Fibroblast of skin of left quadriceps (primary cell): ENCODE results near the gene CAMK2G.
"Not testable (repeated sequence)": the region's sequence is repeated elsewhere in the genome, so short reads cannot be mapped to it uniquely, and the experiment has no call there.

ENCODE experiments used
- DNase-seq, 2 experiments: peaks; one replicate each; pipeline ENCODE4 v3.0.0-alpha.2; 2013; ENCODE audit warnings: low read depth in 2 of 2

CAMK2G gene

GRCh38 chr10:73812657-73813056, 61.7 kb downstream of the CAMK2G start:
- no peak for DNase-seq

GRCh38 chr10:73810735-73811465, 63.5 kb downstream of the CAMK2G start:
- DNase-seq, result no peak

GRCh38 chr10:73810358-73810734, 64.0 kb downstream of the CAMK2G start:
- DNase-seq, result no peak

GRCh38 chr10:73809061-73809818, 65.1 kb downstream of the CAMK2G start:
- DNase-seq, result no peak

- DNase-seq, result no peak
Measured at GRCh38 chr10:73808021-73808815, 66.1 kb downstream of the CAMK2G start.

GRCh38 chr10:73807471-73807870, 66.9 kb downstream of the CAMK2G start:
- no peak for DNase-seq

GRCh38 chr10:73806176-73806950, 68.0 kb downstream of the CAMK2G start:
- DNase-seq, result no peak

GRCh38 chr10:73803680-73804286, 70.6 kb downstream of the CAMK2G start:
- no peak for DNase-seq

GRCh38 chr10:73802276-73802991, 71.9 kb downstream of the CAMK2G start:
- DNase-seq, result no peak

- no peak for DNase-seq
Measured at GRCh38 chr10:73801253-73801590, 73.1 kb downstream of the CAMK2G start.

- no peak for DNase-seq
Measured at GRCh38 chr10:73800560-73801252, 73.6 kb downstream of the CAMK2G start.

- DNase-seq, result no peak
Measured at GRCh38 chr10:73799899-73800559, 74.3 kb downstream of the CAMK2G start.

- no peak for DNase-seq
Measured at GRCh38 chr10:73798927-73799560, 75.3 kb downstream of the CAMK2G start.

GRCh38 chr10:73798087-73798486, 76.3 kb downstream of the CAMK2G start:
- no peak for DNase-seq

GRCh38 chr10:73797324-73798025, 76.9 kb downstream of the CAMK2G start:
- DNase-seq, result no peak

- DNase-seq, result no peak
Measured at GRCh38 chr10:73796766-73797165, 77.6 kb downstream of the CAMK2G start.

- not testable (repeated sequence) for DNase-seq
Measured at GRCh38 chr10:73796035-73796434, 78.3 kb downstream of the CAMK2G start.

GRCh38 chr10:73795491-73795890, 78.9 kb downstream of the CAMK2G start:
- DNase-seq, result not testable (repeated sequence)
